T-helper 2 cell treated with Interferon-gamma antibody and Interleukin-4, amounts not matched to agents 5 μg/mL and 100 μg/mL, for 36 hours (primary cell): ENCODE measurements around the gene TMC5.

ENCODE experiments used
- DNase-seq: peaks from one replicate; pipeline ENCODE4 v3.0.0; 2021; ENCODE audit warnings: low spot score
- H3K27ac Mint-ChIP-seq: one replicate; pipeline ENCODE4 v1.8.0; 2021; ENCODE audit warnings: mild to moderate bottlenecking, mixed read lengths
- H3K27me3 Mint-ChIP-seq: one replicate; pipeline ENCODE4 v1.8.0; 2021; ENCODE audit warnings: low read depth, mixed read lengths
- H3K36me3 Mint-ChIP-seq: one replicate; pipeline ENCODE4 v1.8.0; 2021; ENCODE audit warnings: low read depth, mixed read lengths
- H3K4me1 Mint-ChIP-seq: one replicate; pipeline ENCODE4 v1.8.0; 2021; ENCODE audit warnings: low read depth, mixed read lengths
- H3K4me3 Mint-ChIP-seq: one replicate; pipeline ENCODE4 v1.8.0; 2022; ENCODE audit warnings: mild to moderate bottlenecking, moderate library complexity, mixed read lengths
- H3K9me3 Mint-ChIP-seq: one replicate; pipeline ENCODE4 v1.8.0; 2021; ENCODE audit warnings: mixed read lengths

The TMC5 gene

GRCh38 chr16:19517424-19518089, 99.9 kb downstream of the TMC5 start:
- H3K4me1 Mint-ChIP-seq = peaks cover 48% of the 10 kb centered on the region
- peaks cover 40% of the 10 kb centered on the region for H3K36me3 Mint-ChIP-seq
- H3K4me3 Mint-ChIP-seq = peak overlapping the region; percentile 30
- H3K27ac Mint-ChIP-seq = peak overlapping the region; percentile 69
- no peaks in the 10 kb centered on the region for H3K9me3 Mint-ChIP-seq
- DNase-seq = peak; percentile 34
- H3K27me3 Mint-ChIP-seq = no peaks in the 10 kb centered on the region

GRCh38 chr16:19518388-19518787, 100.7 kb downstream of the TMC5 start:
- Mint-ChIP-seq H3K27ac (no peak overlapping the region), H3K27me3 (no peaks in the 10 kb centered on the region), H3K9me3 (no peaks in the 10 kb centered on the region), H3K4me3 (peak overlapping the region; percentile 38), H3K4me1 (peaks cover 46% of the 10 kb centered on the region), H3K36me3 (peaks cover 31% of the 10 kb centered on the region)
- DNase-seq = no peak

- Mint-ChIP-seq H3K4me1 (peaks cover 54% of the 10 kb centered on the region), H3K4me3 (peak overlapping the region; percentile 87), H3K27ac (peak overlapping the region; percentile 92), H3K9me3 (no peaks in the 10 kb centered on the region), H3K27me3 (no peaks in the 10 kb centered on the region), H3K36me3 (peaks cover 27% of the 10 kb centered on the region)
- peak; percentile 32 for DNase-seq
Measured at GRCh38 chr16:19520861-19521331, 103.2 kb downstream of the TMC5 start.

- Mint-ChIP-seq H3K4me1 (peaks cover 54% of the 10 kb centered on the region), H3K4me3 (peak within 1 kb of the TSS; percentile 87), H3K9me3 (no peaks in the 10 kb centered on the region), H3K27ac (peak within 1 kb of the TSS; percentile 92), H3K27me3 (no peaks in the 10 kb centered on the region), H3K36me3 (peaks cover 26% of the 10 kb centered on the region)
- peak; percentile 93 for DNase-seq
Measured at GRCh38 chr16:19521471-19522396, 104.1 kb downstream of the TMC5 start, which contains the start of gene GDE1. TSS of gene GDE1 (minus strand) at chr16:19522098. CDS start at chr16:19521964, 134 bp downstream.

GRCh38 chr16:19522397-19522732, 104.7 kb downstream of the TMC5 start:
- Mint-ChIP-seq H3K27me3 (no peaks in the 10 kb centered on the region), H3K9me3 (no peaks in the 10 kb centered on the region), H3K36me3 (peaks cover 20% of the 10 kb centered on the region), H3K4me3 (peak overlapping the region; percentile 87), H3K27ac (peak overlapping the region; percentile 92), H3K4me1 (peaks cover 52% of the 10 kb centered on the region)
- no peak for DNase-seq

GRCh38 chr16:19522760-19523159, 105.1 kb downstream of the TMC5 start:
- Mint-ChIP-seq H3K27me3 (no peaks in the 10 kb centered on the region), H3K36me3 (peaks cover 16% of the 10 kb centered on the region), H3K4me3 (no peak overlapping the region), H3K9me3 (no peaks in the 10 kb centered on the region), H3K27ac (no peak overlapping the region), H3K4me1 (peaks cover 48% of the 10 kb centered on the region)
- no peak for DNase-seq

GRCh38 chr16:19523184-19523558, 105.5 kb downstream of the TMC5 start:
- no peak overlapping the region for H3K4me3 Mint-ChIP-seq
- DNase-seq = no peak
- no peaks in the 10 kb centered on the region for H3K9me3 Mint-ChIP-seq
- peaks cover 16% of the 10 kb centered on the region for H3K36me3 Mint-ChIP-seq
- no peak overlapping the region for H3K27ac Mint-ChIP-seq
- no peaks in the 10 kb centered on the region for H3K27me3 Mint-ChIP-seq
- H3K4me1 Mint-ChIP-seq = peaks cover 47% of the 10 kb centered on the region

GRCh38 chr16:19523559-19524355, 106.1 kb downstream of the TMC5 start, which contains the start of gene CCP110:
TSS of gene CCP110 (plus strand) at chr16:19523942. CDS start at chr16:19527882, 3,940 bp downstream.
- H3K36me3 Mint-ChIP-seq = peaks cover 19% of the 10 kb centered on the region
- DNase-seq = peak; percentile 94
- H3K9me3 Mint-ChIP-seq = no peaks in the 10 kb centered on the region
- peak within 1 kb of the TSS; percentile 96 for H3K27ac Mint-ChIP-seq
- peaks cover 44% of the 10 kb centered on the region for H3K4me1 Mint-ChIP-seq
- H3K4me3 Mint-ChIP-seq = peak within 1 kb of the TSS; percentile 91
- H3K27me3 Mint-ChIP-seq = no peaks in the 10 kb centered on the region

GRCh38 chr16:19524356-19524615, 106.6 kb downstream of the TMC5 start:
- H3K27ac Mint-ChIP-seq = peak overlapping the region; percentile 88
- peaks cover 42% of the 10 kb centered on the region for H3K4me1 Mint-ChIP-seq
- peaks cover 17% of the 10 kb centered on the region for H3K36me3 Mint-ChIP-seq
- no peaks in the 10 kb centered on the region for H3K27me3 Mint-ChIP-seq
- DNase-seq = no peak
- H3K9me3 Mint-ChIP-seq = no peaks in the 10 kb centered on the region
- H3K4me3 Mint-ChIP-seq = peak overlapping the region; percentile 91

- Mint-ChIP-seq H3K4me3 (peak overlapping the region; percentile 91), H3K27ac (peak overlapping the region; percentile 88), H3K36me3 (peaks cover 20% of the 10 kb centered on the region), H3K9me3 (no peaks in the 10 kb centered on the region), H3K27me3 (no peaks in the 10 kb centered on the region), H3K4me1 (peaks cover 39% of the 10 kb centered on the region)
- DNase-seq = peak; percentile 12
Measured at GRCh38 chr16:19524616-19525384, 107.1 kb downstream of the TMC5 start.

GRCh38 chr16:19525385-19525723, 107.7 kb downstream of the TMC5 start:
- Mint-ChIP-seq H3K27me3 (no peaks in the 10 kb centered on the region), H3K4me1 (peaks cover 36% of the 10 kb centered on the region), H3K36me3 (peaks cover 24% of the 10 kb centered on the region), H3K9me3 (no peaks in the 10 kb centered on the region), H3K4me3 (peak overlapping the region; percentile 91), H3K27ac (peak overlapping the region; percentile 88)
- DNase-seq = no peak

- Mint-ChIP-seq H3K27ac (no peak overlapping the region), H3K4me1 (peaks cover 25% of the 10 kb centered on the region), H3K4me3 (no peak overlapping the region), H3K9me3 (no peaks in the 10 kb centered on the region), H3K27me3 (no peaks in the 10 kb centered on the region), H3K36me3 (peaks cover 29% of the 10 kb centered on the region)
- no peak for DNase-seq
Measured at GRCh38 chr16:19527161-19527560, 109.5 kb downstream of the TMC5 start.

GRCh38 chr16:19528666-19529065, 111.0 kb downstream of the TMC5 start:
- DNase-seq = no peak
- no peaks in the 10 kb centered on the region for H3K9me3 Mint-ChIP-seq
- peaks cover 26% of the 10 kb centered on the region for H3K4me1 Mint-ChIP-seq
- no peak overlapping the region for H3K27ac Mint-ChIP-seq
- peaks cover 39% of the 10 kb centered on the region for H3K36me3 Mint-ChIP-seq
- no peaks in the 10 kb centered on the region for H3K27me3 Mint-ChIP-seq
- no peak overlapping the region for H3K4me3 Mint-ChIP-seq
